Activated T-cell treated with anti-CD3 and anti-CD28 coated beads for 24 hours (primary cell): ENCODE results near the gene GSTA3.
"Not testable (repeated sequence)": the region's sequence is repeated elsewhere in the genome, so short reads cannot be mapped to it uniquely, and the experiment has no call there.

ENCODE experiments used
- DNase-seq: peaks from one replicate; pipeline ENCODE4 v3.0.0-alpha.2; 2020; ENCODE audit warnings: low read depth

The GSTA3 gene

GRCh38 chr6:52858416-52858815, 51.1 kb downstream of the GSTA3 start:
- DNase-seq = no peak

- not testable (repeated sequence) for DNase-seq
Observed at GRCh38 chr6:52856137-52856536, 53.4 kb downstream of the GSTA3 start.

GRCh38 chr6:52849137-52849536, 60.4 kb downstream of the GSTA3 start:
- no peak for DNase-seq
